HUES6 (cell line): ENCODE measurements around the gene TLR1.
A peak's percentile ranks its signal among the peaks of the same experiment; 100 is the strongest.

Source experiments
- H3K27ac ChIP-seq: 2 replicates; pipeline ENCODE4 v1.7.0; 2013; ENCODE audit warnings: low read depth, mild to moderate bottlenecking, low read length, inconsistent platforms
- H3K27me3 ChIP-seq: 2 replicates; pipeline ENCODE4 v1.6.1; 2013; ENCODE audit warnings: low read length; ENCODE audit not compliant: control insufficient read depth, insufficient read depth
- H3K36me3 ChIP-seq: 2 replicates; pipeline ENCODE4 v1.6.1; 2013; ENCODE audit warnings: low read length; ENCODE audit not compliant: control insufficient read depth, insufficient read depth
- H3K4me1 ChIP-seq: 2 replicates; pipeline ENCODE4 v1.6.1; 2013; ENCODE audit warnings: low read length; ENCODE audit not compliant: control insufficient read depth, insufficient read depth
- H3K4me3 ChIP-seq: 2 replicates; pipeline ENCODE4 v1.5.1; 2013; ENCODE audit warnings: low read depth, low read length
- H3K9ac ChIP-seq: one replicate; pipeline ENCODE4 v1.6.1; 2013; ENCODE audit warnings: mild to moderate bottlenecking, low read length
- H3K9me3 ChIP-seq: 2 replicates; pipeline ENCODE4 v1.6.1; 2013; ENCODE audit warnings: low read depth, low read length; ENCODE audit not compliant: control insufficient read depth, insufficient read depth

Gene TLR1

GRCh38 chr4:38752941-38753806, 51.4 kb downstream of the TLR1 start:
- Histone ChIP-seq H3K36me3 (no peaks in the 10 kb centered on the region), H3K27ac (no peak overlapping the region), H3K27me3 (no peaks in the 10 kb centered on the region), H3K4me1 (peaks cover 17% of the 10 kb centered on the region), H3K9me3 (peaks cover 3% of the 10 kb centered on the region; the same call in 1 of the 2 replicates), H3K4me3 (peak overlapping the region; percentile 45), H3K9ac (peak overlapping the region; percentile 25)

DNA sequence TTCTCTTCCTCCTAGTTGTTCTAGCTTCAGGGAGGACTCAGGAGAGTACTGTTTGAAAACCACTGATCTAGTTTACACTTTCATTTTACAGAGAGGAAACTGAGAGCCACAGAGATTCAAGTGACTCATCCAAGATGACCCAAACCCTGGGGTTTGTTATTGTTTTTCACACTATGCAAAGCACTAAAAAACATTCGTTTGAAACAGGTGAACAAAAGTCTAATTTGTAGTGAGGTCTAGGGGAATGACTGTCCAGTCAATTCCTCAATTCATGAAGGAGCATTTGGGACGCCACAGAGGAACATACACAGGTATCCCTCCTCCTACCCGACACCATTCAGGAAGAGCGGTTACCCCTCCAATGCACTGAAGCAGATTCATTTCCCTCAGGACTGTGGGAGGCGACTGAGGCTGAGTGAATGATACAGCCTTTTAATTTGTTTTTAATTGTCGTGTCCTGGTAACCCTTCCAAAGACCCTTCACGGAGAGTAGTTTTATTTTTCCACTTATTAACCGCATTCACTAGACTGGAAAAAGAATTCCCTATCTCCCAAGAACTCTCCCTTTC, 52.1 kb downstream of the TLR1 start:
- Histone ChIP-seq H3K27ac (no peak overlapping the region), H3K4me3 (0 out of 2 replicates have a peak overlapping the region, but pooled peaks have one; percentile 8), H3K9ac (no peak overlapping the region), H3K4me1 (peaks cover 17% of the 10 kb centered on the region), H3K36me3 (no peaks in the 10 kb centered on the region), H3K27me3 (no peaks in the 10 kb centered on the region), H3K9me3 (peaks cover 9% of the 10 kb centered on the region)

GRCh38 chr4:38751341-38752010, 53.1 kb downstream of the TLR1 start:
- H3K27me3 ChIP-seq = no peaks in the 10 kb centered on the region

GRCh38 chr4:38749336-38749735, 55.3 kb downstream of the TLR1 start:
- H3K4me3 ChIP-seq = no peak overlapping the region
- peaks cover 13% of the 10 kb centered on the region for H3K9me3 ChIP-seq
- H3K36me3 ChIP-seq = no peaks in the 10 kb centered on the region
- peaks cover 17% of the 10 kb centered on the region for H3K4me1 ChIP-seq
- no peak overlapping the region for H3K9ac ChIP-seq
- H3K27me3 ChIP-seq = no peaks in the 10 kb centered on the region
- no peak overlapping the region for H3K27ac ChIP-seq

More at GRCh38 chr4:38751341-38752010, 53.1 kb downstream of the TLR1 start:
- Histone ChIP-seq H3K4me1 (peaks cover 17% of the 10 kb centered on the region), H3K9ac (no peak overlapping the region), H3K36me3 (no peaks in the 10 kb centered on the region), H3K4me3 (no peak overlapping the region), H3K9me3 (peaks cover 13% of the 10 kb centered on the region), H3K27ac (no peak overlapping the region)

GRCh38 chr4:38747629-38748028, 57.0 kb downstream of the TLR1 start:
- peaks cover 13% of the 10 kb centered on the region for H3K9me3 ChIP-seq
- no peak overlapping the region for H3K27ac ChIP-seq
- no peak overlapping the region for H3K4me3 ChIP-seq
- H3K27me3 ChIP-seq = no peaks in the 10 kb centered on the region
- peaks cover 11% of the 10 kb centered on the region; the same call in 1 of the 2 replicates for H3K4me1 ChIP-seq
- no peaks in the 10 kb centered on the region for H3K36me3 ChIP-seq
- H3K9ac ChIP-seq = no peak overlapping the region
